T47D (cell line): ENCODE data around the gene FAM53A.

Source experiments
- DNase-seq, 2 experiments: peaks; one replicate each; pipeline versions ENCODE4 v3.0.0 to v3.0.0-alpha.2; 2011 to 2012; ENCODE audit warnings: low read depth in 1 of 2, low spot score in 1 of 2
- JUND ChIP-seq: IDR thresholded peaks from 2 replicates; pipeline ENCODE4 v1.6.1; 2012; ENCODE audit warnings: low read depth
- in situ Hi-C: cut with HindIII; loops from 2 replicates; pipeline ENCODE4 v1.10.0; 2016; ENCODE audit warnings: low sequenced_read_pairs, low pct_unique_long_range_greater_than_20kb

FAM53A gene

GRCh38 chr4:1691737-1692373 lies 7.7 kb upstream of the FAM53A start:
- no peak for TF ChIP-seq JUND
- no peak for DNase-seq
- in situ Hi-C loops = no loop called here

GRCh38 chr4:1690698-1691097 lies 6.6 kb upstream of the FAM53A start:
- in situ Hi-C loops = no loop called here
- DNase-seq = no peak
- TF ChIP-seq JUND = no peak

- DNase-seq = no peak
- in situ Hi-C loops = no loop called here
- TF ChIP-seq JUND = no peak
Observed at GRCh38 chr4:1686440-1687036, 2.4 kb upstream of the FAM53A start.

- TF ChIP-seq JUND = no peak
- DNase-seq = no peak
- in situ Hi-C loops = no loop called here
Observed at GRCh38 chr4:1685235-1686150, 1.4 kb upstream of the FAM53A start.

GRCh38 chr4:1684506-1685234 lies 557 bp upstream of the FAM53A start:
- in situ Hi-C loops = no loop called here
- TF ChIP-seq JUND = no peak
- no peak for DNase-seq

GRCh38 chr4:1683261-1683735 lies 815 bp downstream of the FAM53A start:
- no peak for TF ChIP-seq JUND
- in situ Hi-C loops = no loop called here
- peak in 1 of 2 experiments; percentile 34 for DNase-seq

GRCh38 chr4:1682860-1683259 lies 1.3 kb downstream of the FAM53A start:
- in situ Hi-C loops = no loop called here
- DNase-seq = no peak
- TF ChIP-seq JUND = no peak

- TF ChIP-seq JUND = no peak
- DNase-seq = no peak
- in situ Hi-C loops = no loop called here
Observed at GRCh38 chr4:1678244-1678643, 5.9 kb downstream of the FAM53A start.

- in situ Hi-C loops = no loop called here
- DNase-seq = no peak
- no peak for TF ChIP-seq JUND
Observed at GRCh38 chr4:1676605-1677525, 7.2 kb downstream of the FAM53A start.

- no peak for DNase-seq
- no peak for TF ChIP-seq JUND
- in situ Hi-C loops = no loop called here
Observed at GRCh38 chr4:1675802-1676137, 8.3 kb downstream of the FAM53A start.

GRCh38 chr4:1675136-1675801 lies 8.8 kb downstream of the FAM53A start:
- DNase-seq = no peak
- TF ChIP-seq JUND = no peak
- in situ Hi-C loops = no loop called here
